Trophoblast cell (in vitro differentiated cells and primary cell): ENCODE data around the gene RFX3.
A peak's percentile ranks its signal among the peaks of the same experiment; 100 is the strongest.

Experiments used
- DNase-seq, 2 donors: peaks; one replicate each; pipeline ENCODE4 v3.0.0-alpha.2; 2016
- H2AFZ ChIP-seq: 2 replicates; pipeline ENCODE4 v1.6.1; 2013; ENCODE audit warnings: low read length, moderate library complexity, mild to moderate bottlenecking; ENCODE audit not compliant: insufficient read depth, poor library complexity
- H2AK5ac ChIP-seq: 2 replicates; pipeline ENCODE4 v1.6.1; 2013; ENCODE audit warnings: mild to moderate bottlenecking, low read length
- H2BK120ac ChIP-seq: 2 replicates; pipeline ENCODE4 v1.6.1; 2013; ENCODE audit warnings: low read length, mild to moderate bottlenecking, moderate library complexity; ENCODE audit not compliant: insufficient read depth, poor library complexity
- H2BK12ac ChIP-seq: 2 replicates; pipeline ENCODE4 v1.6.1; 2013; ENCODE audit warnings: mild to moderate bottlenecking, low read length, moderate library complexity
- H2BK5ac ChIP-seq: 2 replicates; pipeline ENCODE4 v1.6.1; 2013; ENCODE audit warnings: low read length, low read depth, moderate library complexity, mild to moderate bottlenecking; ENCODE audit not compliant: poor library complexity
- H3K14ac ChIP-seq: 2 replicates; pipeline ENCODE4 v1.6.1; 2013; ENCODE audit warnings: mild to moderate bottlenecking, low read length
- H3K18ac ChIP-seq: 2 replicates; pipeline ENCODE4 v1.6.1; 2013; ENCODE audit warnings: mild to moderate bottlenecking, low read length
- H3K23ac ChIP-seq: 2 replicates; pipeline ENCODE4 v1.6.1; 2013; ENCODE audit warnings: low read length
- H3K27ac ChIP-seq: 2 replicates; pipeline ENCODE4 v1.5.1; 2013; ENCODE audit warnings: low read depth, mild to moderate bottlenecking, inconsistent platforms, low read length, moderate library complexity
- H3K27me3 ChIP-seq: 2 replicates; pipeline ENCODE4 v1.6.1; 2013; ENCODE audit warnings: inconsistent platforms, mild to moderate bottlenecking, low read length, moderate library complexity; ENCODE audit not compliant: insufficient read depth
- H3K36me3 ChIP-seq, 2 experiments: 1 replicate in 1 of 2; 2 replicates in 1 of 2; pipeline ENCODE4 v1.6.1; 2013; ENCODE audit warnings: low read length in 2 of 2, mild to moderate bottlenecking in 2 of 2, moderate library complexity in 1 of 2; ENCODE audit not compliant: insufficient read depth in 2 of 2, control insufficient read depth in 1 of 2
- H3K4ac ChIP-seq: 2 replicates; pipeline ENCODE4 v1.6.1; 2013; ENCODE audit warnings: low read depth, mild to moderate bottlenecking, low read length, moderate library complexity
- H3K4me1 ChIP-seq, 2 experiments: 1 replicate in 1 of 2; 2 replicates in 1 of 2; pipeline ENCODE4 v1.6.1; 2013; ENCODE audit warnings: low read length in 2 of 2, mild to moderate bottlenecking in 2 of 2, moderate library complexity in 1 of 2; ENCODE audit not compliant: insufficient read depth in 2 of 2, control insufficient read depth in 1 of 2
- H3K4me2 ChIP-seq: 2 replicates; pipeline ENCODE4 v1.6.1; 2013; ENCODE audit warnings: inconsistent platforms, mild to moderate bottlenecking, low read length, moderate library complexity
- H3K4me3 ChIP-seq: 2 replicates; pipeline ENCODE4 v1.5.1; 2013; ENCODE audit warnings: mild to moderate bottlenecking, low read depth, low read length, inconsistent platforms
- H3K79me1 ChIP-seq: one replicate; pipeline ENCODE4 v1.6.1; 2013; ENCODE audit warnings: low read length
- H3K79me2 ChIP-seq: 2 replicates; pipeline ENCODE4 v1.6.1; 2013; ENCODE audit warnings: low read length, mild to moderate bottlenecking; ENCODE audit not compliant: control insufficient read depth, insufficient read depth, poor library complexity
- H3K9ac ChIP-seq: 2 replicates; pipeline ENCODE4 v1.6.1; 2013; ENCODE audit warnings: mild to moderate bottlenecking, low read length
- H3K9me3 ChIP-seq: 2 replicates; pipeline ENCODE4 v1.6.1; 2013; ENCODE audit warnings: low read depth, mild to moderate bottlenecking, control low read depth, inconsistent platforms, low read length; ENCODE audit not compliant: insufficient read depth
- H4K12ac ChIP-seq: 2 replicates; pipeline ENCODE4 v1.6.1; 2013; ENCODE audit warnings: low read depth, mild to moderate bottlenecking, low read length, moderate library complexity
- H4K8ac ChIP-seq: 2 replicates; pipeline ENCODE4 v1.6.1; 2013; ENCODE audit warnings: low read depth, mild to moderate bottlenecking, low read length, moderate library complexity
- H4K91ac ChIP-seq: one replicate; pipeline ENCODE4 v1.6.1; 2013; ENCODE audit warnings: low read depth, mild to moderate bottlenecking, low read length, moderate library complexity
- WGBS: extraction: QIAGEN DNeasy Blood & Tissue Kit; methylation state at CpG from one replicate; pipeline ENCODE4 v1.1.7; 2013; ENCODE audit warnings: missing lambda C conversion rate; ENCODE audit not compliant: insufficient read length, insufficient coverage; ENCODE audit errors: extremely low coverage; 5-methylcytosine and 5-hydroxymethylcytosine counted together

RFX3 gene

DNA sequence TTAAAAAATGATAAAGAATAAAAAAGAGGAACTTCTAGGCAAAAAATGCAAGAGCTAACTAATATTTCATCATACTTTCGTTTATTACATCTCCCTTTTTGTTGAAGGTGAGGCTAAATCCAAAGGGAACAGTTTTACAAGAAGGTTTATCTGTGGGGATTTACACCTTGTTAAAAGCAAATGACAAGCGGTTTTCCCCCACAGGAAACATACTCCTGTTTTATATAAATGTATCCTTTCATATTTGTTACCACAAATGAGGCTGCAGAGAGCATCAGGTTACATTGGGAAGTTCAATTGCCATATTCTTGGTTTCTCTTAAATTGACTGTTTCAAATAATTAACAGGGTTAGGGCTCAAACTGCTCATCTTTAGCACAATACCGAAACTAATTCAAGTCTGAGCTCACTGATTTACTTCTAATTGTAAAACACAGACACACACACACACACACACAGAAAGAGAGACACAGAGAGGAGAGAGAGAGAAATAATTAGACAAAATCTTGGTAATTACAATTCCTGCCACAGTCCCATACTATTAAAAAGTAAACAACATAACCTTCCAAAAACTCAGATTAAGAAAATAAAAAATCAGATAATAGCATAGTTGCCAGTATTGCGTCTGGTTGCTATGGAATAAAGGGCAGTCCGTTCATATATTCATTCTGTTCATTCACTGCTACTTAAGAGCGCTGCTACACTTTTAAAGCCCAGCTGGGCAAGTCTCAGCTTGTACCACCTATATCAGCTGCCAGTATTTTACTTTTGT lies 17.1 kb downstream of the RFX3 start:
- Histone ChIP-seq H2BK120ac (no peak overlapping the region), H2BK5ac (no peak overlapping the region), H3K4me1 (no peaks in the 10 kb centered on the region), H3K14ac (no peak overlapping the region), H3K9ac (no peak overlapping the region), H3K9me3 (no peaks in the 10 kb centered on the region), H3K18ac (no peak overlapping the region), H3K27me3 (no peaks in the 10 kb centered on the region), H3K4me2 (no peak overlapping the region), H4K8ac (no peak overlapping the region), H2AFZ (no peak overlapping the region), H3K36me3 (no peaks in the 10 kb centered on the region), H3K4ac (no peak overlapping the region), H2BK12ac (no peak overlapping the region), H4K91ac (no peak overlapping the region), H3K79me1 (no peaks in the 10 kb centered on the region), H3K27ac (no peak overlapping the region), H2AK5ac (no peak overlapping the region), H4K12ac (no peak overlapping the region), H3K4me3 (no peak overlapping the region), H3K23ac (no peak overlapping the region), H3K79me2 (no peaks in the 10 kb centered on the region)
- peak in 1 of 2 donors; percentile 32 for DNase-seq
- WGBS, result no CpG with 5 or more reads among the region's 6 CpGs

DNA sequence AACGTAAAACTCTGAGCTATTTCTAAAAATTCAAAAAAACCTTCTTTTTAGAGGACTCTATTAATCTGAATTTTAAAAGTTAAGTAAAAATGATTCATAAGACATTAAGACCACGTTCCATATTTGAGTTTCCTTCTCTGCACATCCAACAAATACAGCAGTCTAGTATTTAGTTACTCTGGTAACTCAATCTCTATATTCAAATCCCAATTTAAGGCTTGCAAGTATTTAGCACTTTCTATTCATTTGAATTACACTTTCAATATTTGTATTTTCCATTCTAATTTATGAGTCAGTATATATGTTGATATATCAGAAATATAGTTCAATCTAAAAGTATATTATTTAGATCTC lies 17.7 kb downstream of the RFX3 start:
- H3K4me2 ChIP-seq, result no peak overlapping the region
- no peak overlapping the region for H2BK120ac ChIP-seq
- H3K9ac ChIP-seq, result no peak overlapping the region
- H2AK5ac ChIP-seq, result no peak overlapping the region
- no peak overlapping the region for H2BK12ac ChIP-seq
- no peaks in the 10 kb centered on the region for H3K4me1 ChIP-seq
- no peak overlapping the region for H2AFZ ChIP-seq
- H4K8ac ChIP-seq, result no peak overlapping the region
- H3K18ac ChIP-seq, result no peak overlapping the region
- no peaks in the 10 kb centered on the region for H3K79me1 ChIP-seq
- H2BK5ac ChIP-seq, result no peak overlapping the region
- H3K14ac ChIP-seq, result no peak overlapping the region
- DNase-seq, result no peak
- no peaks in the 10 kb centered on the region for H3K36me3 ChIP-seq
- H3K4ac ChIP-seq, result no peak overlapping the region
- H3K23ac ChIP-seq, result no peak overlapping the region
- no peak overlapping the region for H3K27ac ChIP-seq
- H3K9me3 ChIP-seq, result no peaks in the 10 kb centered on the region
- H4K91ac ChIP-seq, result no peak overlapping the region
- WGBS, result no CpG with 5 or more reads among the region's 2 CpGs
- H3K27me3 ChIP-seq, result no peaks in the 10 kb centered on the region
- no peak overlapping the region for H4K12ac ChIP-seq
- no peak overlapping the region for H3K4me3 ChIP-seq
- H3K79me2 ChIP-seq, result no peaks in the 10 kb centered on the region

DNA sequence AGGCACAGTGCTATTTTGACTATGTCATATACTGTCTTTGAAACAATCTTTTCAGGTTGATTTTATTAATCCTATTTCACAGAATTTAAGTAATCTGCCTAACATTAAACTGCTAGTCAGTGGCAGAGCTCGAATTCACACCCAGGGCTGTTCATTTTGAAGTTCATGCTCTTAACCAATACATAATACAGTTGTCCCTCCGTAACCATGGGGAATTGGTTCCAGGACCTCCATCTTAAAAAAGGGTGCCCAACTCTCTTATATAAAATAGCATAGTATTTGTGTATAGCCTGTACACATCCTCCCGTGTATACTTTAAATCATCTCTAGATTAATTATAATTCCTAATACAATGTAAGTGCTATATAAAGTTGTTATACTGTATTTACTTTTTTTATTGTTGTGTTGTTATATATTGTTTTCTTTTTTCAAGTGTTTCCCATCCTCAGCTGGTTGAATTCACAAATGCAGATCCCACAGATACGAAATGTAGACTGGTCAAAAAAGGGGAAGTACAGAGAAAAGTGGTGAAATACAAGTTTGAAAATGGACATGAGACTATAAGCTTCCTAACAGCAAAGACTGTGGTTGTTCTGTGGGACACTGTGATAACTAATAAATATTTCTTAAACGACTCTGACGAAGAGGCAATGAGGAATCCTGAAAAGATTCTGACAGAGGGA lies 18.3 kb downstream of the RFX3 start:
- Histone ChIP-seq H3K4me3 (no peak overlapping the region), H3K79me2 (no peaks in the 10 kb centered on the region), H4K8ac (no peak overlapping the region), H2AFZ (no peak overlapping the region), H3K4ac (no peak overlapping the region), H4K91ac (no peak overlapping the region), H3K4me1 (no peaks in the 10 kb centered on the region), H2BK5ac (no peak overlapping the region), H3K23ac (no peak overlapping the region), H4K12ac (no peak overlapping the region), H3K27me3 (no peaks in the 10 kb centered on the region), H3K4me2 (no peak overlapping the region), H2AK5ac (no peak overlapping the region), H2BK120ac (no peak overlapping the region), H3K79me1 (no peaks in the 10 kb centered on the region), H3K9me3 (no peaks in the 10 kb centered on the region), H2BK12ac (no peak overlapping the region), H3K27ac (no peak overlapping the region), H3K9ac (no peak overlapping the region), H3K36me3 (no peaks in the 10 kb centered on the region), H3K14ac (no peak overlapping the region), H3K18ac (no peak overlapping the region)
- no CpG with 5 or more reads among the region's 6 CpGs for WGBS
- peak in 1 of 2 donors; percentile 12 for DNase-seq

DNA sequence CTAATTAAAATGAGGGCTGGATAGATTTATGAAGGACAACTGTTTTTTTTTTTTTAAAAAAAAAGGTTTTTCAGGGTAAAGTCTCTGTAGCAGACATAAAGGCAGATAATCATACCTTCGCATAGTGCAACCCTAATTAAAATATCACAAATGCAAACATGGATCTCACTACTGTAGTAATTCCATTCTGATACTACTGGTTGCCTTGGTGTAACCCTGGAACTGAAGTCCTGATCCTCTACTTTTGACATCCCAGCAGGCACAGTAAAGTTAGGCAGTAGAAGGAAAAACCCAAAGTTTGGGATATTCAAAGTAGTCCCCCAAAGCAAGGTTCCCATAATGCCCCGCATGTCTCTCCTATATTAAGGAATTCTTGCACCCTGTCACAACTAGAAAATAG lies 19.6 kb downstream of the RFX3 start:
- H3K23ac ChIP-seq, result no peak overlapping the region

More for the DNA sequence above, 19.6 kb downstream of the RFX3 start:
- Histone ChIP-seq H2BK12ac (no peak overlapping the region), H2AK5ac (no peak overlapping the region), H3K4me2 (no peak overlapping the region), H3K27me3 (no peaks in the 10 kb centered on the region), H3K79me1 (no peaks in the 10 kb centered on the region), H3K4me1 (no peaks in the 10 kb centered on the region), H3K4ac (no peak overlapping the region), H3K27ac (no peak overlapping the region), H2BK5ac (no peak overlapping the region), H3K36me3 (no peaks in the 10 kb centered on the region), H2AFZ (no peak overlapping the region), H3K14ac (no peak overlapping the region), H3K4me3 (no peak overlapping the region), H3K79me2 (no peaks in the 10 kb centered on the region), H4K12ac (no peak overlapping the region), H3K9me3 (no peaks in the 10 kb centered on the region), H3K18ac (no peak overlapping the region), H2BK120ac (no peak overlapping the region), H4K8ac (no peak overlapping the region), H4K91ac (no peak overlapping the region), H3K9ac (no peak overlapping the region)
- WGBS, result no CpG with 5 or more reads among the region's 2 CpGs
- no peak for DNase-seq
